RKO (cell line): ENCODE measurements around the gene COQ8B.
"Not testable (repeated sequence)": the region's sequence is repeated elsewhere in the genome, so short reads cannot be mapped to it uniquely, and the experiment has no call there.

Source experiments
- DNase-seq: peaks from one replicate; pipeline ENCODE4 v3.0.0-alpha.2; 2016; ENCODE audit warnings: low spot score

Gene COQ8B

DNA sequence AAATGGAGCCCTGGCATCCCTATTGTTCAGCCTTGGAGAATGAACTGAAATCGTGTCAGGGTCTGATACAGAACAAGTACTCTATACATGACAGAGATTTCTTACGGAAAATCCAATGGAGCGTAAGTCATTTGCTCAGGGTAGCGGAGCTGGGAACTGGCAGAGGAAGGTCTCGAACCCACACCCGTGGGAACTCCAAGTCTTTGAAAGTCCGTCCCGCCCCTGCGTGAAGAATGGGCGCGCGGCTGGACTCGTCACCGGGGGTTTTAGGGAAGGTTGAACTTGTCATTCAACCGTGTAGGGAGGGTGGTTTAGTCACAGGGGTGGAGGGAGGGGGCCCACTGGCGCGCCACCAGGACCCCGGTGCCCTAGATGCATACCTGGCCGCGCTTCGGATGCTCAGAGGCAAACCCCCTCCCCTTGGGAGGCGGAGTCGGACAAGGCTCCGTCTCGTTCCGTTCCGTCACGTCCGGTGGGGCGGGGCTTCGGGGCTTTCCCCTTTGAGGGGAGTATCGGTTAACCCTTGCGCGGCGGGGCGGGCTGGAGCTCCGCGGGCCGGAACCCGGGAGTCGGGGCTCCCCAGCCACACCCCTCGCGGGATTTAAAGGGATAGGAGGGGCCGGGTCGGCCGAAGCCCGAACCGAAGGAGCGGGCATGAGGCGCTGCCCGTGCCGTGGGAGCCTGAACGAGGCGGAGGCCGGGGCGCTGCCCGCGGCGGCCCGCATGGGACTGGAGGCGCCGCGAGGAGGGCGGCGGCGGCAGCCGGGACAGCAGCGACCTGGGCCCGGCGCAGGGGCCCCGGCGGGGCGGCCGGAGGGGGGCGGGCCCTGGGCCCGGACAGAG, at the start of gene COQ8B, which contains the start of gene ITPKC:
COQ8B (minus strand) TSS at position 405 of the 843 bp plus-strand sequence. CDS start 2,254 bp downstream, outside the sequence.
ITPKC (plus strand) TSS at position 631 of the 843 bp plus-strand sequence; CDS start at position 655, 24 bp downstream.
- DNase-seq: peak; percentile 94

DNA sequence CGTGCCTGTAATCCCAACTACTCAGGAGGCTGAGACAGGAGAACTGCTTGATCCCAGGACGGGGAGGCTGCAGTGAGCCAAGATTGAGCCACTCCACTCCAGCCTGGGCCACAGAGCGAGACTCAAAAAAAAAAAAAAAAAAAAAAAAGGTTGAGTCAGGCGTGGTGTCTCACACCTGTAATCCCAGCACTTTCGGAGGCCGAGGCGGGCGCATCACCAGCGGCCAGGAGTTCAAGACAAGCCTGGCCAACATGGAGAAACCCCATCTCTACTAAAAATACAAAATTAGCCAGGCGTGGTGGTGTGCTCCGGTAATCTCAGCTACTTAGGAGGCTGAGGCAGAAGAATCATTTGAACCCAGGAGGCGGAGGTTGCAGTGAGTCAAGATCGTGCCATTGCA, 49.7 kb upstream of the COQ8B start:
- not testable (repeated sequence) for DNase-seq

DNA sequence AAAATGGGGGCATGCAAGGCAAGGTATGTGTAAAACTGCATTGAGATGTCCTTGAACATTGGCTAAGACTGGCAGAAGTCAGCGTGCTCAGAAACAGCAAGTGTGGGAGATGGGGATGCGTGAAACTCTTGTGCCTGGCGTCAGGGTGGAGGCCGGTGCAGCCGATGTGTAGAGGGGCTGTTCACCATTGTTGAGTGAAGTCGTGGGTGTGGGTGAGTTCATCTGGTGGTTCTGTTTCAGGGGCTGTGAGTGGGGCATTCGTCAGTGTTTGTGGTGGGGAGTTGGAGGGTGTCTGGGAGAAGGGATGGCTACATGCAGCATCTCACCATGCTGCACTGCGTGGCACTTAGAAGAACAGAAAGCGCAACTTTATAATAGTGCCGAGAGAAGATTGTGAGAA, 47.3 kb upstream of the COQ8B start:
- DNase-seq: no peak

DNA sequence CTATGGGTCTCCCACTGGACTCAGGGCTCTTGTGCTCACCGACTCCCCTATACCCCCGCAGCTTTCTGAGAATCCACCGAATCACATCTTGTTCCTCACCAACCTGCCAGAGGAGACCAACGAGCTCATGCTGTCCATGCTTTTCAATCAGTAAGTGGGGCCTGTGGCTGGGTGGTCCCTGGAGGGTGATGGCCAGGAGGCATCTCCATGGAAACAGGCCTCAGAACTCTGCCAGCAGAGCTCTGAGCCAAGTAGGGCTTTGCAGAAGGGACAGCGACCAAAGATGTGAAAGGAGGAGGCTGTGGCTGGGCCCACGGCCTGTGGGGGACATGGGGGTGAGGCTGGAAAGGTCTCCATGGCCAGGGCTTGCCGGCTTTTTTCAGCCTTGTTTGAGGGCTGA, 46.8 kb upstream of the COQ8B start:
- DNase-seq: no peak

DNA sequence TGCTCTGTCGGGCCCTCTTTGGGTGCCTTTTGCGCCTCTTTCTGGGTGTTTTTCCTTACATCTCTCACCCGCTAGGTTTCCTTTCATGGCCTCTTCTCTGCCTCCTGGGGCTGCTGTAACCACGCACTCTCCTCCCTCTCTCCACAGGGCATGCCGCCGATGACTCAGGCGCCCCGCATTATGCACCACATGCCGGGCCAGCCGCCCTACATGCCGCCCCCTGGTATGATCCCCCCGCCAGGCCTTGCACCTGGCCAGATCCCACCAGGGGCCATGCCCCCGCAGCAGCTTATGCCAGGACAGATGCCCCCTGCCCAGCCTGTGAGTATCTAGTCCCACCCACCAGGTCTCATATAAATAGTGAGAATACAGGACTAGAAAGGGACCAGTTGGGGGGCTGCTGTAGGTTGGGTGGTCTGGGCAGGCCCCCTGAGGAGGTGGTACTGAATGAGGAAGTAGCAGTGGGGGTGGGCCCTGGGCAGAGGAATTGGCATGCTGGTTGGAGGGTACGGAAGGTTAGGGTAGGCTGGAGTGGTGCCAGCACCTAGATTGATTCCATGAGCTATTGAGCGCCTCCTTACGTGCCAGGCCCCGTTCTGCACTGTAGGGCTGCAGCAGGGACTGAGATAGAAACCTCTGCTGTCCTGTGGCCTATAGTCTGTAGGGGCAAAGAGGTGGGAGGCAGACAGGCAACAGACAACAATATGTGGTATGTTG, 46.2 kb upstream of the COQ8B start:
- no peak for DNase-seq

DNA sequence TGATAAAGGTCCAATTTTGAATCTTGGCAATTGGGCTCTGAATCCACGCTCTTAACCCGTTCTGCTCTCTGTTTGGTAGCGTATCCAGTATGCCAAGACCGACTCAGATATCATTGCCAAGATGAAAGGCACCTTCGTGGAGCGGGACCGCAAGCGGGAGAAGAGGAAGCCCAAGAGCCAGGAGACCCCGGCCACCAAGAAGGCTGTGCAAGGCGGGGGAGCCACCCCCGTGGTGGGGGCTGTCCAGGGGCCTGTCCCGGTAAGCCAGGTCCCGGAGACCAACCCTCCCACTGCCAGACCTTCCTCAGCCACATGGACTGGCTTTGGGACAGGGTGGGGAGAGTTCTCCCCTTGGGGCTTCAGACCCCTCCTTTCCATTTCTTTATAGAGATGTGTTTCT, 42.7 kb upstream of the COQ8B start:
- no peak for DNase-seq

DNA sequence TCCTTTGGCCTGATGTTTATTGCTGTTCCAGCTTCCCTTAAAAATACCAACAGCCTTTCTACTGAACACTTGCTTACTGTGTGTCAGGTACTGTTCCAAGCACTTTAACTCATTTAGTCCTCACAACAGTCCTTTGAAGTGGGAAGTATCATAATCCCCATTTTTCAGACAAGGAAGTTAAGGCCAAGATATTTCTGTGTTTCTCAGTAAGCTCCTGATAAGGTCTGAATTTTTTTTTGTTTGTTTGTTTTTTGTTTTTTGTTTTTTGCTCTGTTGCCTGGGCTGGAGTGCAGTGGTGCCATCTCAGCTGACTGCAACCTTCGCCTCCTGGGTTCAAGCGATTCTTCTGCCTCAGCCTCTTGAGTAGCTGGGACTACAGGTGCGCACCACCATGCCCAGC, 41.8 kb upstream of the COQ8B start:
- DNase-seq: no peak

DNA sequence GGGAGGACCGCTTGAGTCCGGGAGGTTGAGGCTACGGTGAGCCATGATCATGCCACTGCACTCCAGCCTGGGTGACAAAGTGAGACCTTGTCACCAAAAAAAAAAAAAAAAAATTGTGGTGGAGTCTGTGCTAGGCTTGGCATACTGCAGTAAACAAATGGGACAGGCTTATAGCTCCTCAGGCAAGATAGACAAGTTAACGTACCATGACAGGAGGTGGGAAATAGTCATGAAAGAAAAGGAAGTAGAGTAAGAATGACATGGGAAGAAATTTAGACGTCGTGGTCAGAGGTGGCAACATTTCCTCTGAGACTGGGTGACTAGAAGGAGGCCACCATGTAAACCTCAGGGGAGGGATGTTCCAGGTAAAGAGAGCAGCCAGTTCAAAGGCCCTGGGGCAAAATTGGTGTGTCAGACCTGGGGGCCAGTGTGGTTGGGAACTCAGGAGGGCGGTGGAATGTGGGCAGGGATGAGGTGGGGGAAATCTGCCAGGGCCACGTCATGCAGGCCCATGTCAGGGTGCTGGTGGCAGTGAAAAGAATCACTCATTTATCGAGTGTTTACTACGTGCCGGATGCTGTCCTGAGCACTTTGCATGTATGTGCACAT, 39.9 kb upstream of the COQ8B start:
- no peak for DNase-seq

DNA sequence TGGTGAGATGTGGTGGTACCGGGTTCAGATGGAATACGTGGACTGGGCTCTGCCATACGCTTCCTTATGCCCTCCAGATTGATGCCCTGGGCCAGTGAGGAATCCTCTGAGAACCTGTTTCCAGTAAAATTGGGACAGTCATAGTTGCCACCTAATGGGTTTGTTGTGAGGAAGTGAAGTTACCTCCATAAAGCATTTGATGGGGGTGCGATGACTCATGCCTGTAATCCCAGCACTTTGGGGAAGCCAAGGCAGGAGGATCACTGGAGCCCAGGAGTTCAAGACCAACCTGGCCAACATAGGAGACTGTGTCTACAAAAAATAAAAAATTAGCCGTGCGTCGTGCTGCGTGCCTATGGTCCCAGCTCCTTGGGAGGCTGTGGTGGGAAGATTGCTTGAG, 39.1 kb upstream of the COQ8B start:
- DNase-seq: no peak

DNA sequence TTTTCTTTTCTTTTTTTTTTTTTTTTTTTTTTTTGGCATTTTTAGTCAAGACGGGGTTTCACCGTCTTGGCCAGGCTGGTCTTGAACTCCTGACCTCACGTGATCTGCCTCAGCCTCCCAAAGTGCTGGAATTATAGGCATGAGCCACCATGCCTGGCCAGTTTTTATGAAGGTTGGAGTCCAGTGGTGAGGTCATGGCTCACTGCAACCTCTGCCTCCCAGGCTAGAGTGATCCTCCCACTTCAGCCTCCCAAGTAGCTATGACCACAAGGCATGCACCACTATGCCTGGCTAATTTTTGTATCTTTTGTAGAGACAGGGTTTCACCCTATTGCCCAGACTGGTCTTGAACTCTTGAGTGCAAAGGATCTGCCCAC, 38.5 kb upstream of the COQ8B start:
- DNase-seq: no peak

DNA sequence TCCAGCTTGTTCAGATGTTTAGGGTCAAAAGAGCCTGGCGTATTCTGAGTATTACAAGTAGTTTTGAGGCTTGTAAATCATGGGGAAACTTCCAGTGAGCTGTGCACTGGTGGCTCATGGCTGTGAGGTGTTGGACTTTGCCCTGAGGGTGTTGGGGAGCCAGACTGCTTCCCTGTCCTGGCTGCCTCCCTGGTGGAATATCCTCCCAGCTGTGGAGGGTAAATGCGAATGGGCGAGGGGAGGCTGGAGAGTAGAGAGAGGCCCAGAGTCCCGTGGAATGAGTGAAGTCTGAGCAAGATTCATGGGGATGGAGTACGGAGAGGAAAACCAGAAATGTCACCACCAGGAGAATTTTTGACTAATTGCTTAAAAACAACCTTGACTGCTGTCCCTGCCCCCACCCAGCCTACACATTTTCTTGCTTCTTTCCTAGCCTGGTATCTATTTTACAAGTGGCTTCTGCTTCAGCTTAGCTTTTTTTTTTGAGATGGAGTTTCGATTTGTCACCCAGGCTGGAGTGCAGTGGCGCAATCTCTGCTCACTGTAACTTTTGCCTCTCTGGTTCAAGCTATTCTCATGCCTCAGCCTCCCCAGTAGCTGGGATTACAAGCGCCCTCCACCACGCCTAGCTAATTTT, 38.0 kb upstream of the COQ8B start:
- DNase-seq: peak; percentile 55

DNA sequence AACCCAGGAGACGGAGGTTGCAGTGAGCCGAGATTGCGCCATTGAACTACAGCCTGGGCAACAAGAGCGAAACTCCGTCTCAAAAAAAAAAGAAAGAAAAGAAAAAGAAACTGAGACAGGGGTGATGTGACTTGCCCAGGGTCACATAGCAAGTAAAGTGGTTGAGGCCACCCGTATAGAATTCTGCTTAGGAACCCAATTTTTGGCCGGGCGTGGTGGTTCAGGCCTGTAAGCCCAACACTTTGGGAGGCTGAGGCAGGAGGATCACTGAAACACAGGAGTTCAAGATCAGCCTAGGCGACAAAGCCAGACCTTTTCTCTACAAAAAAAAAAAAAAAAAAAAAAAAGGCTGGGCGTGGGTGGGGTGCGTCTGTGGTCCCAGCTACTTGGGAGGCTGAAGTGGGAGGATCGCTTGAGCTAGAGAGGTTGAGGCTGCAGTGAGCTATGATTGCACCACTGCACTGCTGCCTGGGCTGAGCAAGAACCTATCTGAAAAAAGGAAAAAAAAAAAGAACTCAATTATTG, 35.6 kb upstream of the COQ8B start:
- peak; percentile 24 for DNase-seq

DNA sequence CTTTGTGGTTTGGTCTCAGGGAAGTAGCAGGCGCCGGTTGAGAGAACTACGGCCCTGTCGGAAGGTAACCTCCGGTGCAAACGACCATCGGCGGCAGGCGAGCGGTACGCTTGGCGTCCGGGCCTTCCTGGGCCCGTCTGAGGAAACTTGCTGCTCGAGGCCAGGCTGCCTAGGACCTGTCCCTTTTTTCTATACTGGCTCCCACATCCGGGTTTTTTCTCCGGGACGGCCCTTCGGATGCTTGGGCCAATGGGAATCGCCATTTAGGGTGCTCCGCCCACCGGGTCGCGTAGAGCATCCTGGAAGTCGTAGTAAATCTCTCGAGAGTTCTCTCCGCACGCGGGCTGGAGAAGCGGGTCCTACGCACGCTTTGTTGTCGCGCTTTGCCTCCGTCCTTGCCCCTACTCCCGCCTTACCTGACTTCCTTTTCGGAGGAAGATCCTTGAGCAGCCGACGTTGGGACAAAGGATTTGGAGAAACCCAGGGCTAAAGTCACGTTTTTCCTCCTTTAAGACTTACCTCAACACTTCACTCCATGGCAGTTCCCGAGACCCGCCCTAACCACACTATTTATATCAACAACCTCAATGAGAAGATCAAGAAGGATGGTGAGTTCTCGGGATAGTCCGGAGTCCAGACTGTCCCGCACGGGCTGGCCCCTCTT, 34.3 kb upstream of the COQ8B start, which contains the start of gene SNRPA:
SNRPA (plus strand) TSS at position 330 of the 664 bp plus-strand sequence; CDS start at position 536, 206 bp downstream.
- peak; percentile 98 for DNase-seq

DNA sequence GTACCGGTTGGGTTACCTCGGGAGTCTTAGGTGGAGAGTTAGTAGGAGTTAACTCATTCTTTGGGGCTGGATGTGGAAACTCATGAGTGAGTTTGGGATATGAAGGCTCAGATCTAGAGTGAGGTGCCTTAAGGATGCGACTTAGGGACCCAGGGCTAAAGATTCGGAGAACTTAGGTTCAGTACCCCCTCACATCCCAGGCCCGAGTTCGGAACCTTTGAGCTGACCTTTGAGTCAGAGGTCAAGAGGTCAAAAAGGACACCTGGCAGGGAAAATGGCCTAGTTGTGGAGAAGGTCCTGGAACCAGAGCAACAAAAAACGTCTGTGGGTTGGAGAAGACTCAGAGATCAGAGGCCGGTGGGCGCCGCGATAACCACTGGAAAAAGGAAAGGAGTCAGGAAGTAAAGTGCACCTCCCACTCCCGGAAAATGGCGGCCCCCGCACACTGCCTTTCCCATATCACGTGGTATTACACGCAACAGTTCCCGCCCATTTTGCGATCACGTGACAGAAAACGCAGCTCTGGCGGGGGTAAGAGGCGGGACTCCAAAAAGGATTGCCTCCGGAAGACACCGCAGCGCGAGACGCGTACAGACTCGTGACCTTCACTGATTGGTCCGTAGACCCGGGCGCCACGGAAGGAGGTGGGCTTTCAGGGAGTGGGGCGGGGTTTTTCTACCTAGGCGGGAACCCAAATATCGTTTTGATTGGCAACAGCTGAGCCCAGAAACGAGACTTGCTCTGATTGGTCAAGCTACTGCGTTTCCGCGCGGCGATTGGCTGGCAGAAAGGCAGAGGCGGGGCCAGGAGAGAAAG, 33.6 kb upstream of the COQ8B start, which contains the start of gene ACTMAP:
ACTMAP (minus strand) TSS at position 420 of the 816 bp plus-strand sequence. CDS start 674 bp downstream, outside the sequence.
- DNase-seq: peak; percentile 100

DNA sequence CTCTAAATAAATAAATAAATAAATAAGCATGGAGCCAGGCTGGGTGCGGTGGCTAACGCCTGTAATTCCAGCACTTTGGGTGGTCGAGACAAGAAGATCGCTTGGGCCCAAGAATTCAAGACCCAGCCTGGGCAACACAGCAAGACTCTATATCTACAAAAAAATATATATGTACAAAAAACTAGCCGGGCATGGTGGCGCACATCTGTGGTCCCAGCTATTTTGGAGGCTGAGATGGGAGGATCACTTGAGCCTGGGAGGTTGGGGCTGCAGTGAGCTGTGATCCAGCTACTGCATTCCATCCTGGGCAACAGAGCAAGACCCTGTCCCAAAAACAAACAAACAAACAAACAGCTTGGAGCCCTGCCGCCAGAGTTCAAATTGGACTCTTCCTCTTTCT, 30.9 kb upstream of the COQ8B start:
- DNase-seq: no peak

DNA sequence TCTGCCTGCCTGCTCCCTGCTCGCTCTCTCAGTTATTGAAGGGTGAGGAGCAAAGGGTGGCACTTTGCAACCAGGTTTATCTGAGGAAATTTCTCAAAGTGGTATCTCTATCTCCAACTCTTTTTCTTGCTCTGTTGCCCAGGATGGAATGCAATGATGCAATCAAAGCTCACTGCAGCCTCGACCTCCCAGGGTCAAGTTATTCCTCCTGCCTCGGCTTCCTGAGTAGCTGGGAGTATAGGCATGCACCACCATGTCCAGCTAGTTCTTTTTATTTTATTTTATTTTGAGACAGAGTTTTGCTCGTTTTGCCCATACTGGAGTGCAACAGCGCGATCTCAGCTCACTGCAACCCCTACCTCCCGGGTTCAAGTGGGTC, 28.7 kb upstream of the COQ8B start:
- DNase-seq: no peak

DNA sequence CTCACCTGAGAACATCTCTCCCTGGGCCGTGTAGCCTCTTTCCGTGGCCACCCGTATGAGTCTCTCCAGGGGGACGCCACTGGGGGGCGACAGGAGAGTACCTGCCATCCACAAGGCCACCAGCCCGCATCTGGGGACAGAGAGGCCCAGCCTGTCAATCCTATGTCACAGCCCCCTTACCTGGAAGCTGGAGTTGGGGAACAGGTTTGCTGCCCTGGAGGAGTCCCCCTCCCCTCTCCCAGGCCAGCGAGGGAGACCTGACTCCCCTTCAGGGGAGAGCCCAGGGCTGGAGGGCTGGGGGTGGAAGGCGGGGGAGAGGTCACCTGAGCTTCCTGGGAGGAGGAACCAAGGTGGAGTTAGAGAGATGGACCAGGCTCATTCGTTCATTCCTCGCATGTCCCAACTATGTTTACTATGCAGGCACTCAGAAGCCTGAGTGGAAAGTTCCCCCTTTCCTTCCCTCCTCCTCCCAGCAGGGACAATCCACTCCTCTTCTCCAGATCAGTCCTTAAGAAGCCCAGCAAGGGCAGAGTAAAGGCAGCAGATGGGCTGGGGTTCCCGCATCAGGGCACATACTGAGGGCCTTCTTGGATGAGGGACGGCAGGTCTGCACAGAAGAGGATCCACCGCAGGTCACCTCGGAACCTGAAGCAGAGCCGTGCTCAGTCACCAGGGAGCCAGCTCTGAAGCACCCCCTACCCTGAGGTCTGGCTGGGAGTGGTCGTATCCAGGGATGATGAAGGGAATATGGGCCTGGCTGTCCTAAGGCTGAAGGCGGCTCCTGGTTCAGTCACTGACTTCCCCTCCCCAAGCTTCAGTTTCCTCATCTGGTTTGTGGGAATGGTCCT, 28.1 kb upstream of the COQ8B start:
- DNase-seq: no peak

DNA sequence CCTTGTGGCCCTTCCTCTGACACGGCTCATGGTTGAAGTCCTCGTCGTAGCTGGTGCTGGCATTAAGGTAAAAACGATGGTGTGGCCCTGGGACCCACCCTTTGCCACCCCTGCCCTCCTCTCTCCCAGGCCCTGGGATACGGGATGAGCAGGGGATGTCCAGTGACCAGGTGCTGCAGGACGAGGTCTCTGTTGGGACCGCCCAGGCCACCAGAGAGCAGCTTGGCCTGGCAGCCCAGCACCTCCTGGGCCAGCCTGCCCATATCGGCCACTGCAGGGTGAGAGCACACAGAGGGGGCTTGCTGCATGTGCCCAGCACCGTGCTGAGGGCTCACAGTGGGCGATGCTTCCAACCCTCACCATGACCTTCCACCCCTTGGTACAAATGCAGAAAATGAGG, 27.2 kb upstream of the COQ8B start:
- DNase-seq: no peak

DNA sequence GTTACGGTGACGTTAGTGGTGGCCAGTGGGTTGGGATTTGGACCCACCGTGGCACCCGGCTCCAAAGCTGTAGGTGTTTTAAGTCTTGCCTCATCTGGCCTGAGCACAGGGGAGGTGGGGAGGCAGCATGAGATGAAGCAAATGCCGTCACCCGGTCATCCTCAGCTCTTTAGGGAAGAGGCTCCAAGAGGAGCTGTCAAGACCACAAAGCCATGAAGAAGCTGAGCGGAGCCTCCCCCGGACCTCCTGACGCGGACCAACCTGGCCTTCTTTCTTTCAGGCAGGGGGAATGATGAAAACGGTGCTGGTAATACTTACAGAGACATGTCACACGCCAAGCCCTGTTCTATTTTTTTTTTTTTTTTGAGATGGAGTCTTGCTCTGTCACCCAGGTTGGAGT, 26.2 kb upstream of the COQ8B start:
- DNase-seq: no peak

DNA sequence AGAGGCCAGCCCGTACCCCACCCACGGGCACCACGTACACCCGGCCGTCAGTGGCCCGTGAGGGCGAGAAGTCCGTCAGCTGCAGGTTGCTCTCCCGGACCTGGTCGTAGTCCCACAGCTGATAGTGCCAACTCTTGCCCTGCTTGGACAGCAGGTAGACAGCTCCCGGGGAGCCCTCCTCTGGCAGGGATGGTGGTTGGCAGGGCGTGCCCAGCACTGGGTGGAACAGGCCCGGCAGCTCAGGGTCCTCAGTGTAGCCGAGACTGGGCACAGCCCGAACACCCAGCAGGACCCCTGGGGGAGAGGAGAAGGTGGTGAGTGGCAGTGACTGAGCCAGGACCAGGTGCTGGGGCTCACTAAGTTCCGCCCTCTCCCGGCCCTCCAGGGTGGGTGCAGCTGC, 25.8 kb upstream of the COQ8B start:
- no peak for DNase-seq
